Right lobe of liver (tissue), 6 donors: ENCODE measurements around the gene CCDC28B. TPM values are rescaled to one million over a fixed set of nuclear protein-coding genes. Genes with fewer than 3 reads are reported as not detected.

Source experiments
- ATAC-seq, 4 donors: fragments of 200-7000 bp; cut with Tn5 transposase; one replicate each; pipeline ENCODE4 v1.9.1; 2020; ENCODE audit warnings: mild to moderate bottlenecking in 4 of 4, moderate library complexity in 4 of 4
- DNase-seq, 3 donors: peaks; one replicate each; pipeline ENCODE4 v3.0.0-alpha.2; 2020
- H3K27ac ChIP-seq, 3 donors: fragments of 200-600 bp; one replicate each; pipeline ENCODE4 v1.8.0; 2022
- H3K27me3 ChIP-seq, 2 donors: fragments of 200-600 bp; one replicate each; pipeline ENCODE4 v1.8.0; 2022
- H3K36me3 ChIP-seq, 4 donors: fragments of 200-600 bp; sonication (generic) in 1 of 4; one replicate each; pipeline versions ENCODE4 v1.5.1 to v1.8.0; 2017 to 2022; ENCODE audit warnings: control low read depth in 1 of 4
- H3K4me1 ChIP-seq, 4 donors: fragments of 200-600 bp; sonication (generic) in 1 of 4; one replicate each; pipeline versions ENCODE4 v1.5.1 to v1.8.0; 2017 to 2022; ENCODE audit warnings: control low read depth in 1 of 4
- H3K4me3 ChIP-seq, 3 donors: fragments of 200-600 bp; one replicate each; pipeline ENCODE4 v1.8.0; 2022
- H3K9me3 ChIP-seq, 4 donors: fragments of 200-600 bp; sonication (generic) in 1 of 4; one replicate each; pipeline versions ENCODE4 v1.5.1 to v1.8.0; 2017 to 2022; ENCODE audit warnings: control low read depth in 1 of 4
- CTCF ChIP-seq, 4 donors: fragments of 200-600 bp in 3 of 4; fragments of 450-650 bp in 1 of 4; IDR thresholded peaks; one replicate each; pipeline versions ENCODE4 v1.5.1 to v1.8.0; 2016 to 2022; ENCODE audit warnings: antibody characterized with exemption in 4 of 4, mild to moderate bottlenecking in 2 of 4
- POLR2A ChIP-seq: fragments of 450-650 bp; IDR thresholded peaks from one replicate; pipeline ENCODE4 v1.6.1; 2017; ENCODE audit warnings: antibody characterized with exemption, mild to moderate bottlenecking
- WGBS: methylation state at CpG from one replicate; pipeline ENCODE4 v1.1.6; 2018; ENCODE audit warnings: low coverage, low lambda C conversion rate; ENCODE audit not compliant: insufficient coverage; ENCODE audit errors: missing lambda C conversion rate; 5-methylcytosine and 5-hydroxymethylcytosine counted together
- intact Hi-C, 2 donors: fragments of 100-400 bp; cut with DNase I; formaldehyde crosslinking; loops; one replicate each; pipeline versions ENCODE4 v1.11.2 to v1.14.1; 2022
- long read RNA-seq: library from polyadenylated mRNA; unstranded; transcript quantifications from one replicate; pipeline ENCODE4 v2.0.0, GENCODE V29; 2019
- total RNA-seq, 6 experiments: library from RNA; depleted of rRNA in 2 of 6; stranded (reverse); fragments of >200 nt in 2 of 6; fragmentation: NEBNext Ultra II Directional in 3 of 6; extraction: Animal tissue kit (Norgen Biotek cat#: 25700) in 3 of 6; gene quantifications; one replicate each; pipeline versions ENCODE4 v1.1.0 to v1.2.4, GENCODE V29; 2016 to 2023
- donor health status: DM: no; HTN: yes; CAD: no.
- donor health status: DM: no; HTN: no; CAD: no.
- donor health status: DM: no; HTN: no; CAD: no.
- donor health status: DM: no; HTN: yes; CAD: no.
- donor health status: DM: no; HTN: yes; CAD: no.

CCDC28B gene
- total RNA-seq, result 1 to 10 TPM in 2 of 6 experiments, under 1 TPM in 4; 0.56 to 1.3 (median 0.68) TPM
- long read RNA-seq, result 0 reads

DNA sequence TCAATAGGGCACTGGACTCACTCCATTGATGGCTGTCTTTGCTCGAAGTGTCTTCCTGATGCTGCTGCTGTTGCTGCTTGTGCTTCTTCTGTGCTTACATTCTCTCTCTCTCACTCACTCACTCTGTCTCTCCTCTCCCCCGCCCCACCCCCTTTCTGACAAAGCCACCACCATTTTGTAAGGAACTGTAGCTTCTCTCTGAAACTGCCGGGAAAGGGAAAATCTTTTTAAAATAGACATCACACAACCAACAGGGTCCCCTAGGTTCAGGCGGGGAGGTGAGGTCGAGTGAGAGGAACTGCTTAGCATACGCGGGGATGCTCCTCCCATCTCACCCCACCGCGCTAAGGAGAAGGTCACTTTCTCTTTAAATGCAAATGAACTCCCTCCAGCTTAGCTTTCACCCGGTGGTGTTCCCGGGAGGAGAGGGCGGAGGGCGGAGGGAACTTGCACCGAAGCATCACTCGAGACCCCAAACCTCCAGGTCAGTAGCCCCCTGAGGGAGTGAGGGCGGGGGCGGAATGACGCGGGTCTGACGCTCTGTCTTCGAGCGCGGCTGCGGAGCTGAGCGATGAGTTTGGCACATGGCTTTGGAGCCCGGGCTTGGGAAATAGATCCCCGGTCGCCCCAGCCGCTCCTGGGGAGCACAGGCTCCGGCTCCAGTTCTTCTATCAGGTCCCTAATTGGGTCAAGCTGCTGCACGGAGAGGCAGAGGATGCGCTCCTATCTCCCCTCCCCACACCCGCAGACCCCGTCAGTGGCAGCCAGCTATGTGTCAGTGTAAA lies at the start of gene CCDC28B:
TSS of gene CCDC28B (plus strand) at position 370 of the 785 bp plus-strand sequence. CDS start 1,341 bp downstream, outside the sequence.
- Histone ChIP-seq H3K4me1 (peaks cover 0 to 21% (median 7%) of the 10 kb centered on the region in 4 donors), H3K27me3 (no peaks in the 10 kb centered on the region), H3K9me3 (no peaks in the 10 kb centered on the region), H3K4me3 (peak within 1 kb of the TSS; percentile 39 to 58 (median 49)), H3K36me3 (peaks cover 0 to 16% (median 6%) of the 10 kb centered on the region in 4 donors), H3K27ac (peak within 1 kb of the TSS; percentile 4 to 26 (median 19))
- TF ChIP-seq POLR2A, result no peak
- TF ChIP-seq CTCF (IDR thresholded peaks at IDR 0.05), result no peak
- WGBS, result 4% methylated on average over 10 of the region's 34 CpGs
- peak in 1 of 3 donors; percentile 49 for DNase-seq
- intact Hi-C loops, result no loop called here
- ATAC-seq, result peak; percentile 27 to 42 (median 39)

- TF ChIP-seq POLR2A (no peak), CTCF (IDR thresholded peaks at IDR 0.05) (no peak)
- Histone ChIP-seq H3K4me3 (no peak overlapping the region), H3K4me1 (no peaks in the 10 kb centered on the region), H3K36me3 (peaks cover 0 to 12% (median 4%) of the 10 kb centered on the region in 4 donors), H3K27ac (no peak overlapping the region), H3K27me3 (no peaks in the 10 kb centered on the region), H3K9me3 (no peaks in the 10 kb centered on the region)
- intact Hi-C loops, result no loop called here
- DNase-seq (no peak), ATAC-seq (no peak)
- WGBS, result 93% methylated on average over 9 of the region's 9 CpGs
These were observed 49.5 kb upstream of the CCDC28B start for GRCh38 chr1:32150847-32151246.

DNA sequence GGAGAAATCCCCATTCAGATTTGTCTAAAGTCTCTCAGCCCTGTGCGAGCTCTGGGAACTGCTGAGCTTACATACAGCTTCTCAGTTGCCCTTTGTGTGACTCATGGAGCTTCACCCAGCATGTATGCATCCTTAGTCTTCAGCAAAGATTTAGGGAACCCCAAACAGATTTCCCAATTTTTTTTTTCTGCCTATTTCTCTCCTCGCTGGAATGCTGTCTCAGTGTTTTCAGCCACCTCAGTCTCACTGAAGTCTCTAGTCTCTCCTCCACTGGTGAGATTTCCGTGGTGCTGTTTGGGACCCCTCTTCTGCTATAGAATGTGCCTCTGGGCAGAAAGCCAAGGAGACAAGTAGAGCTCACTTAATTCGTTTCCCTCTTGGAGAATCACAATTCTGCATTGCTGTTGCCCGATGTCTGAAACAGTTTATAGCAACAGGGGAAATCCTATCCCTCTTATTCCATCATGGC lies 49.0 kb upstream of the CCDC28B start:
- WGBS, result 63% methylated on average over 5 of the region's 5 CpGs
- DNase-seq, result no peak

DNA sequence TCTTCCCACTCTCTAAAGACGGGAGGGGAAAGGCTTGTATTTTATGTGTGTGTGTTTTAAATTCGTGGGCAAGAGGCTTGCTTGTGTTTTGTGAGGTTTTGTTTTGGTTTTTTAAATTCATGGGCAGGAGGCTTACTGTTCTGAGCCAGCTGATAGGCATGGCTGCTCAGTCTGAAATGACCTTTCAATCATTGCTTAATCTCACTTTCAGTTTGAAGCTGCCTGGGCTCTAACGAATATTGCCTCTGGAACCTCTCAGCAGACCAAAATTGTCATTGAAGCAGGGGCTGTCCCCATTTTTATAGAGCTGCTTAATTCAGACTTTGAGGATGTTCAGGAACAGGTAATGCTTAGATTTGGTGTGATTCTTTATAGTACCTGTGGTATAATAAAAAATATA lies 41.2 kb upstream of the CCDC28B start:
- DNase-seq, result no peak
- TF ChIP-seq CTCF (IDR thresholded peaks at IDR 0.05) (no peak), POLR2A (no peak)
- H3K36me3 ChIP-seq, result peaks cover 3 to 80% (median 39%) of the 10 kb centered on the region in 4 donors

More for the DNA sequence above, 49.0 kb upstream of the CCDC28B start:
- Histone ChIP-seq H3K27me3 (no peaks in the 10 kb centered on the region), H3K9me3 (no peaks in the 10 kb centered on the region), H3K27ac (no peak overlapping the region), H3K4me1 (no peaks in the 10 kb centered on the region), H3K36me3 (peaks cover 0 to 17% (median 7%) of the 10 kb centered on the region in 4 donors), H3K4me3 (no peak overlapping the region)
- intact Hi-C loops, result no loop called here
- TF ChIP-seq CTCF (IDR thresholded peaks at IDR 0.05) (no peak), POLR2A (no peak)
- ATAC-seq, result no peak

More for the DNA sequence above, 41.2 kb upstream of the CCDC28B start:
- Histone ChIP-seq H3K4me3 (no peak overlapping the region), H3K9me3 (no peaks in the 10 kb centered on the region), H3K27ac (no peak overlapping the region), H3K27me3 (no peaks in the 10 kb centered on the region), H3K4me1 (peaks cover 0 to 9% (median 2%) of the 10 kb centered on the region in 4 donors)
- peak; percentile 90 to 96 (median 91) for ATAC-seq
- intact Hi-C loops, result no loop called here
- 20% methylated on average over 3 of the region's 3 CpGs for WGBS
